ENCODE data around the gene CATSPERZ. TPM values are rescaled to one million over a fixed set of nuclear protein-coding genes. Genes with fewer than 3 reads are reported as not detected.

The CATSPERZ gene
- total RNA-seq, 1 experiment from 2014 or later, result not detected

DNA sequence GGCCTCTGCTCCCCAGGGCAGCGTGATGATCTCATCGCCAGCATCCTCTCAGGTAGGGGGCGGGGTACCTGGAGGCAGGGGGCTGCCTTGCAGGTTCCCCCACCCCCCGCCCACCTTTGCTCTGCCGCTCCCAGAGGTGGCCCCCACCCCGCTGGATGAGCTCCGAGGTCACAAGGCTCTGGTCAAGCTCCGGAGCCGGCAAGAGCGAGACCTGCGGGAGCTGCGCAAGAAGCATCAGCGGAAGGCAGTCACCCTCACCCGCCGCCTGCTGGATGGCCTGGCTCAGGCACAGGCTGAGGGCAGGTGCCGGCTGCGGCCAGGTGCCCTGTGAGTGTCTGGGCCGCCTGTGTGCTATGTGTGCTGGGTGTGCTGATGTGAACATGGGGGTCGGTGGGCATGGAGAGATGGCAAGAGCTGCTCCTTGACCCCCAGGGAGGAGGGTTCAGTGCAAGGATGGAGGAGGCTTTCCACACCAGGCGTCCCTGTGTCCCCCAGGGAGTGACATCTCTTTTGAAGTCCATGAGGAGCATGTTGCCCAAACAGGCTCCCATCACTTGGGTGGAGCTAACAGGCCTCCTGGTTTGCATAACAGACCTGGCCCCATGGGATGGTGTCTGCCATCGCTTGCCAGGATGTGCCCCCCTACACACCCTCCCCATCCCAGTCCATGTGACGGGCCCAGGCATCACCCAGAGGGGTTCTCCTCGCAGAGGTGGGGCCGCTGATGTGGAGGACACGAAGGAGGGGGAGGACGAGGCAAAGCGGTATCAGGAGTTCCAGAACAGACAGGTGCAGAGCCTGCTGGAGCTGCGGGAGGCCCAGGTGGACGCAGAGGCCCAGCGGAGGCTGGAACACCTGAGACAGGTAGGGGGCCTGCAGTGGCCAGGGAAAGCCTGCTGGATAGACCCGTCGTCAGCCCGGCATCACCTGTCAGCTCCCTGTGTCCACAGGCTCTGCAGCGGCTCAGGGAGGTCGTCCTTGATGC, 34.7 kb upstream of the CATSPERZ start:
- peak in 1 of 2 experiments; percentile 17 for DNase-seq
- peaks cover 9% of the 10 kb centered on the region; the same call in 1 of the 2 replicates for H3K36me3 ChIP-seq (ENCODE audit: low read depth)
- H3K4me2 ChIP-seq, result no peak overlapping the region
- H3K9me3 ChIP-seq (ENCODE audit: insufficient read depth, low read depth), result no peaks in the 10 kb centered on the region
- H3K79me2 ChIP-seq (ENCODE audit: low read depth), result no peaks in the 10 kb centered on the region
- no TSS peak for BruUV-seq (replicated peaks)
- peaks cover 31% of the 10 kb centered on the region for H3F3A ChIP-seq (ENCODE audit: insufficient read depth, low read depth)
- H2AFZ ChIP-seq, result no peak overlapping the region
- intact Hi-C loops (cut with micrococcal nuclease; ENCODE audit: unreplicated experiment), result no loop called here
- H3K27me3 ChIP-seq (ENCODE audit: insufficient read depth, low read depth), result no peaks in the 10 kb centered on the region
- no peak overlapping the region for H3K4me3 ChIP-seq
- no peaks in the 10 kb centered on the region for H4K20me1 ChIP-seq (ENCODE audit: insufficient read depth)
- H3K9me2 ChIP-seq (ENCODE audit: insufficient read depth), result no peaks in the 10 kb centered on the region
- H3K27ac ChIP-seq, result no peak overlapping the region
- CTCF ChIA-PET, result no interaction called here
- TF ChIP-seq EZH2 (IDR thresholded peaks at IDR 0.05; ENCODE audit: low read depth), result no peak
- TF ChIP-seq, protein P1, sequence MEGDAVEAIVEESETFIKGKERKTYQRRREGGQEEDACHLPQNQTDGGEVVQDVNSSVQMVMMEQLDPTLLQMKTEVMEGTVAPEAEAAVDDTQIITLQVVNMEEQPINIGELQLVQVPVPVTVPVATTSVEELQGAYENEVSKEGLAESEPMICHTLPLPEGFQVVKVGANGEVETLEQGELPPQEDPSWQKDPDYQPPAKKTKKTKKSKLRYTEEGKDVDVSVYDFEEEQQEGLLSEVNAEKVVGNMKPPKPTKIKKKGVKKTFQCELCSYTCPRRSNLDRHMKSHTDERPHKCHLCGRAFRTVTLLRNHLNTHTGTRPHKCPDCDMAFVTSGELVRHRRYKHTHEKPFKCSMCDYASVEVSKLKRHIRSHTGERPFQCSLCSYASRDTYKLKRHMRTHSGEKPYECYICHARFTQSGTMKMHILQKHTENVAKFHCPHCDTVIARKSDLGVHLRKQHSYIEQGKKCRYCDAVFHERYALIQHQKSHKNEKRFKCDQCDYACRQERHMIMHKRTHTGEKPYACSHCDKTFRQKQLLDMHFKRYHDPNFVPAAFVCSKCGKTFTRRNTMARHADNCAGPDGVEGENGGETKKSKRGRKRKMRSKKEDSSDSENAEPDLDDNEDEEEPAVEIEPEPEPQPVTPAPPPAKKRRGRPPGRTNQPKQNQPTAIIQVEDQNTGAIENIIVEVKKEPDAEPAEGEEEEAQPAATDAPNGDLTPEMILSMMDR (conservative IDR thresholded peaks at IDR 0.05), result no peak
- H3K4me1 ChIP-seq (replicated peaks; ENCODE audit: insufficient read depth), result peaks cover 14% of the 10 kb centered on the region
- POLR2A ChIA-PET (ENCODE audit: unreplicated experiment), result no interaction called here

DNA sequence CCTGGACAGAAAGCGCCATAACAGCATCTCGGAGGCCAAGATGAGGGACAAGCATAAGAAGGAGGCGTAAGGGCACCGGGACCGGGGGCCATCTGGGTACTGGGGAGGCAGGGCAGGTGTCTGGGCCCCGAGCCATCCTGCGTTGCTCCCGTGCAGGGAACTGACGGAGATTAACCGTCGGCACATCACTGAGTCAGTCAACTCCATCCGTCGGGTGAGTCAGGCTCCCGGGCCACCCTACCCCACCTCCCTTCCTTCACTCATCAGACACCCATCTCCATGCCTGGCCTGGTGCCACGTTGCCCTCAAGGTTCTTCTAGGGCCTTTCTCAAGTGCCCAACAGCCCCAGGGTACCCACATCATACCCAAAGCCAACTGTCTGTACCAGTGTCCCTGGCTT, 33.8 kb upstream of the CATSPERZ start:
- H3K79me2 ChIP-seq (ENCODE audit: low read depth), result no peaks in the 10 kb centered on the region
- H3K9me2 ChIP-seq (ENCODE audit: insufficient read depth), result no peaks in the 10 kb centered on the region
- no peak for DNase-seq
- intact Hi-C loops (cut with micrococcal nuclease; ENCODE audit: unreplicated experiment), result no loop called here
- no peak overlapping the region for H3K4me2 ChIP-seq
- no TSS peak for BruUV-seq (replicated peaks)
- no peak overlapping the region for H3K4me3 ChIP-seq
- TF ChIP-seq EZH2 (IDR thresholded peaks at IDR 0.05; ENCODE audit: low read depth), result no peak
- TF ChIP-seq, protein P1 (conservative IDR thresholded peaks at IDR 0.05), result no peak
- ChIA-PET CTCF (interaction anchor here (0.6 to 1.7 kb wide), 2 partner anchors 9 to 52 kb away, joined by 3 read pairs; no protein-coding TSS in a partner anchor), POLR2A (ENCODE audit: unreplicated experiment) (no interaction called here)
- H3K36me3 ChIP-seq (ENCODE audit: low read depth), result peaks cover 9% of the 10 kb centered on the region; the same call in 1 of the 2 replicates
- H3K9me3 ChIP-seq (ENCODE audit: insufficient read depth, low read depth), result no peaks in the 10 kb centered on the region
- H2AFZ ChIP-seq, result no peak overlapping the region
- H4K20me1 ChIP-seq (ENCODE audit: insufficient read depth), result no peaks in the 10 kb centered on the region
- no peaks in the 10 kb centered on the region for H3K27me3 ChIP-seq (ENCODE audit: insufficient read depth, low read depth)
- peaks cover 14% of the 10 kb centered on the region for H3K4me1 ChIP-seq (replicated peaks; ENCODE audit: insufficient read depth)
- no peak overlapping the region for H3K27ac ChIP-seq
- peaks cover 33% of the 10 kb centered on the region for H3F3A ChIP-seq (ENCODE audit: insufficient read depth, low read depth)

DNA sequence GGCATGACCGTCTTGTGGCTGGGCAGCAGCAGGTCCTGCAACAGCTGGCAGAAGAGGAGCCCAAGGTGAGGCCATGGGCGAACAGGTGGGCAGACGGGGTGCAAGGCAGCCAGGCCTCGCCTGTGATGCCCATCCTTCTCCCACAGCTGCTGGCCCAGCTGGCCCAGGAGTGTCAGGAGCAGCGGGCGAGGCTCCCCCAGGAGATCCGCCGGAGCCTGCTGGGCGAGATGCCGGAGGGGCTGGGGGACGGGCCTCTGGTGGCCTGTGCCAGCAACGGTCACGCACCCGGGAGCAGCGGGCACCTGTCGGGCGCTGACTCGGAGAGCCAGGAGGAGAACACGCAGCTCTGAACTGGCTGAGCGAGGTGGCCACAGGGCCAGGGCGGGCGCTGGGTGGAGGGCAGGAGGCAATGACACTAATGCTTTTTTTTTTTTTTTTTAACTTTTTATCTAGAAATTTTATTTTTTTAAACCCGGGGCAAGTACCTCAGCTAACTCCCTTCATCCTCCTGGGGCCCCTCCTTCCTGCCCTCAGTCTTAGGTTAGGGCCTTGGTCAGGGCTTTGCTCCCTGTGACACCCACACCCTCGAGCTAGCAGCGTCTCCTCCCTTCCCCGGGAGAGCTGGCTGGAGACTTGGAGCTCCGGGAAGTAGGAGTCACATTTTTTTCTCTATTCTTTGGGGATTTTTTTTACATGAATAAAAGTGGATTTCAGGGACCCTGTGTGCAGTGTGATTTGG, 32.8 kb upstream of the CATSPERZ start:
- no peak overlapping the region for H3K4me3 ChIP-seq
- H2AFZ ChIP-seq, result no peak overlapping the region
- peaks cover 44% of the 10 kb centered on the region for H3F3A ChIP-seq (ENCODE audit: insufficient read depth, low read depth)
- intact Hi-C loops (cut with micrococcal nuclease; ENCODE audit: unreplicated experiment), result no loop called here
- no peaks in the 10 kb centered on the region for H3K9me2 ChIP-seq (ENCODE audit: insufficient read depth)
- peaks cover 9% of the 10 kb centered on the region; the same call in 1 of the 2 replicates for H3K36me3 ChIP-seq (ENCODE audit: low read depth)
- peak; percentile 26 to 89 for DNase-seq
- peak overlapping the region; percentile 91; the same call in 1 of the 2 replicates for H3K4me2 ChIP-seq
- H3K27ac ChIP-seq, result no peak overlapping the region
- ChIA-PET CTCF (interaction anchor here (0.6 to 1.7 kb wide), 11 partner anchors 9 to 88 kb away, joined by 3 to 15 read pairs (median 3); no protein-coding TSS in a partner anchor), POLR2A (ENCODE audit: unreplicated experiment) (interaction anchor here (0.5 to 0.9 kb wide), 6 partner anchors 15 to 88 kb away, joined by 3 to 11 read pairs (median 4); no protein-coding TSS in a partner anchor)
- no peak for TF ChIP-seq EZH2 (IDR thresholded peaks at IDR 0.05; ENCODE audit: low read depth)
- TF ChIP-seq, protein P1 (conservative IDR thresholded peaks at IDR 0.05), result no peak
- no peaks in the 10 kb centered on the region for H4K20me1 ChIP-seq (ENCODE audit: insufficient read depth)
- BruUV-seq (replicated peaks), result no TSS peak
- peaks cover 21% of the 10 kb centered on the region for H3K4me1 ChIP-seq (replicated peaks; ENCODE audit: insufficient read depth)
- peaks cover 9% of the 10 kb centered on the region for H3K79me2 ChIP-seq (ENCODE audit: low read depth)
- no peaks in the 10 kb centered on the region for H3K27me3 ChIP-seq (ENCODE audit: insufficient read depth, low read depth)
- H3K9me3 ChIP-seq (ENCODE audit: insufficient read depth, low read depth), result no peaks in the 10 kb centered on the region
